H9 (cell line): ENCODE data around the gene GMNC. TPM values are rescaled to one million over a fixed set of nuclear protein-coding genes. Genes with fewer than 3 reads are reported as not detected.

Source experiments
- DNase-seq: peaks from one replicate; pipeline ENCODE4 v3.0.0-alpha.2; 2017
- H2AFZ ChIP-seq: one replicate; pipeline ENCODE4 v1.6.1; 2013; ENCODE audit warnings: mild to moderate bottlenecking, low read length, control low read depth, moderate library complexity
- H2AK5ac ChIP-seq: 2 replicates; pipeline ENCODE4 v1.6.1; 2013; ENCODE audit warnings: low read length, control low read depth, mixed read lengths; ENCODE audit not compliant: insufficient read length
- H2BK120ac ChIP-seq: one replicate; pipeline ENCODE4 v1.6.1; 2013; ENCODE audit warnings: low read depth, mild to moderate bottlenecking, low read length, control low read depth, inconsistent platforms; ENCODE audit not compliant: poor library complexity, severe bottlenecking
- H2BK12ac ChIP-seq: 2 replicates; pipeline ENCODE4 v1.6.1; 2013; ENCODE audit warnings: low read length, control low read depth, mixed read lengths, low read depth; ENCODE audit not compliant: insufficient read length
- H2BK15ac ChIP-seq: 2 replicates; pipeline ENCODE4 v1.6.1; 2013; ENCODE audit warnings: low read depth, low read length, control low read depth
- H2BK20ac ChIP-seq: one replicate; pipeline ENCODE4 v1.6.1; 2013; ENCODE audit warnings: low read depth, mild to moderate bottlenecking, low read length, control low read depth, inconsistent platforms; ENCODE audit not compliant: poor library complexity, severe bottlenecking
- H2BK5ac ChIP-seq: 2 replicates; pipeline ENCODE4 v1.6.1; 2013; ENCODE audit warnings: low read length, control low read depth, mixed read lengths; ENCODE audit not compliant: insufficient read length
- H3K14ac ChIP-seq: 2 replicates; pipeline ENCODE4 v1.6.1; 2013; ENCODE audit warnings: low read length, control low read depth; ENCODE audit not compliant: insufficient read depth
- H3K18ac ChIP-seq: 2 replicates; pipeline ENCODE4 v1.6.1; 2013; ENCODE audit warnings: low read depth, mild to moderate bottlenecking, mixed read lengths, low read length, control low read depth; ENCODE audit not compliant: insufficient read length
- H3K23ac ChIP-seq: 2 replicates; pipeline ENCODE4 v1.6.1; 2013; ENCODE audit warnings: low read length, control low read depth, mixed read lengths, low read depth; ENCODE audit not compliant: insufficient read length
- H3K23me2 ChIP-seq: 2 replicates; pipeline ENCODE4 v1.6.1; 2013; ENCODE audit warnings: low read depth, mild to moderate bottlenecking, mixed read lengths, low read length, control low read depth; ENCODE audit not compliant: insufficient read length, poor library complexity, severe bottlenecking
- H3K27ac ChIP-seq: 2 replicates; pipeline ENCODE4 v1.5.1; 2013; ENCODE audit warnings: low read length, control low read depth, mixed read lengths, low read depth; ENCODE audit not compliant: insufficient read length
- H3K27me3 ChIP-seq: 2 replicates; pipeline ENCODE4 v1.6.1; 2013; ENCODE audit warnings: low read length, control low read depth, inconsistent platforms; ENCODE audit not compliant: insufficient read depth
- H3K4ac ChIP-seq: 2 replicates; pipeline ENCODE4 v1.6.1; 2013; ENCODE audit warnings: low read depth, mild to moderate bottlenecking, control low read depth, inconsistent platforms, low read length, moderate library complexity
- H3K4me1 ChIP-seq: 2 replicates; pipeline ENCODE4 v1.6.1; 2013; ENCODE audit warnings: low read length, control low read depth, inconsistent platforms; ENCODE audit not compliant: insufficient read depth
- H3K4me2 ChIP-seq: 2 replicates; pipeline ENCODE4 v1.6.1; 2013; ENCODE audit warnings: low read length, control low read depth, mixed read lengths; ENCODE audit not compliant: insufficient read length, insufficient read depth
- H3K56ac ChIP-seq: 2 replicates; pipeline ENCODE4 v1.6.1; 2013; ENCODE audit warnings: low read depth, mild to moderate bottlenecking, mixed read lengths, low read length, control low read depth; ENCODE audit not compliant: insufficient read length
- H3K79me1 ChIP-seq: 2 replicates; pipeline ENCODE4 v1.6.1; 2013; ENCODE audit warnings: low read depth, mild to moderate bottlenecking, moderate library complexity, low read length, control low read depth, inconsistent platforms; ENCODE audit not compliant: insufficient read depth, poor library complexity, severe bottlenecking
- H3K79me2 ChIP-seq: 2 replicates; pipeline ENCODE4 v1.6.1; 2013; ENCODE audit warnings: low read length, control low read depth, inconsistent platforms; ENCODE audit not compliant: insufficient read depth
- H3K9ac ChIP-seq: 2 replicates; pipeline ENCODE4 v1.6.1; 2013; ENCODE audit warnings: low read length, control low read depth, mixed read lengths; ENCODE audit not compliant: insufficient read length; ENCODE audit errors: extremely low read depth
- H3K9me3 ChIP-seq: one replicate; pipeline ENCODE4 v1.6.1; 2013; ENCODE audit warnings: low read depth, low read length, inconsistent platforms; ENCODE audit not compliant: control insufficient read depth
- H3T11ph ChIP-seq: one replicate; pipeline ENCODE4 v1.6.1; 2013; ENCODE audit warnings: mild to moderate bottlenecking, low read length, control low read depth, inconsistent platforms
- H4K20me1 ChIP-seq: one replicate; pipeline ENCODE4 v1.6.1; 2013; ENCODE audit not compliant: control insufficient read depth, insufficient read length, insufficient read depth
- H4K5ac ChIP-seq: 2 replicates; pipeline ENCODE4 v1.6.1; 2013; ENCODE audit warnings: low read depth, mild to moderate bottlenecking, mixed read lengths, low read length, control low read depth; ENCODE audit not compliant: insufficient read length
- H4K8ac ChIP-seq: replicated peaks from 2 replicates; pipeline ENCODE4 v1.6.1; 2013; ENCODE audit warnings: low read length, control low read depth, mixed read lengths, low read depth; ENCODE audit not compliant: insufficient read length
- H4K91ac ChIP-seq: 2 replicates; pipeline ENCODE4 v1.6.1; 2013; ENCODE audit warnings: low read depth, mild to moderate bottlenecking, moderate library complexity, mixed read lengths, low read length, control low read depth; ENCODE audit not compliant: insufficient read length
- H3K27ac Mint-ChIP-seq, 3 experiments: 2 replicates in 2 of 3; 3 replicates in 1 of 3; pipeline ENCODE4 v1.8.0; 2020 to 2021; ENCODE audit warnings: mixed read lengths in 3 of 3, mild to moderate bottlenecking in 1 of 3, moderate library complexity in 1 of 3
- H3K27me3 Mint-ChIP-seq: 2 replicates; pipeline ENCODE4 v1.8.0; 2021; ENCODE audit warnings: low read depth, mild to moderate bottlenecking, moderate library complexity, mixed read lengths
- H3K36me3 Mint-ChIP-seq, 3 experiments: 2 replicates in 2 of 3; 3 replicates in 1 of 3; pipeline ENCODE4 v1.8.0; 2020 to 2021; ENCODE audit warnings: low read depth in 3 of 3, mixed read lengths in 3 of 3; ENCODE audit not compliant: insufficient read depth in 1 of 3
- H3K4me1 Mint-ChIP-seq, 2 experiments: 2 replicates each; pipeline ENCODE4 v1.8.0; 2020; ENCODE audit warnings: mixed read lengths in 2 of 2
- H3K4me3 Mint-ChIP-seq, 2 experiments: 2 replicates in 1 of 2; 3 replicates in 1 of 2; pipeline ENCODE4 v1.8.0; 2020 to 2021; ENCODE audit warnings: mild to moderate bottlenecking in 2 of 2, mixed read lengths in 2 of 2, moderate library complexity in 1 of 2
- H3K9me3 Mint-ChIP-seq, 2 experiments: 2 replicates in 1 of 2; 3 replicates in 1 of 2; pipeline ENCODE4 v1.8.0; 2020; ENCODE audit warnings: mild to moderate bottlenecking in 2 of 2, mixed read lengths in 2 of 2, moderate library complexity in 1 of 2
- WGBS: extraction: QIAGEN DNeasy Blood & Tissue Kit; methylation state at CpG from one replicate; pipeline ENCODE4 v1.1.7; 2013; ENCODE audit warnings: missing lambda C conversion rate, low lambda C conversion rate, mixed read lengths; ENCODE audit not compliant: insufficient read length; ENCODE audit errors: extremely low coverage; 5-methylcytosine and 5-hydroxymethylcytosine counted together
- total RNA-seq: library from RNA; stranded (reverse); gene quantifications from 2 replicates; pipeline ENCODE4 v1.2.1, GENCODE V29; 2021
- TF ChIP-seq, protein P1 (sequence below): fragments of 200-600 bp; sonication (generic); conservative IDR thresholded peaks from 3 replicates; pipeline ENCODE4 v1.8.0; 2021; ENCODE audit warnings: antibody characterized with exemption, mild to moderate bottlenecking

The GMNC gene
- total RNA-seq, 1 experiment from 2014 or later: not detected

DNA sequence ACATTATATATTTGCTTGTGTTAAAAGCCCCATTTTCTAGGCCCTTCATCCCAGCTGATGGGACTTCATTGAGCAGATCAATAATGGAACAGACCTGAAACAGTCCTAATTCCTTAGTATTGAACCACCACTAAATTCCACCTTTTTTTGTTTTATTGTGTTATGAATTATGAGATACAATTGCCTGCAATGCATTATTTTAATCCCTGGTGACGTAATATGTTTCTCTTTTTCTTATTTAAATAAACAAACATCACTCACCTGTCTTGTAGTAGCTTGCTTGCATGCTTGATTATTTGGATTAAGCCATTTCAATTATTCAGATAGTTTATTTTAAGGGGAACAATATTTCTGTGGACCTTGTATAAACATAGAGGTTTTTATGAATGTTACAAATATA is 40.7 kb upstream of the GMNC start:
- no peaks in the 10 kb centered on the region for H3K79me1 ChIP-seq
- no peak overlapping the region for H2BK20ac ChIP-seq
- DNase-seq: no peak
- no peak overlapping the region for H3K9ac ChIP-seq
- no peak overlapping the region for H3K4me2 ChIP-seq
- no peak overlapping the region for H3K27ac ChIP-seq
- peaks cover 26 to 36% of the 10 kb centered on the region in 2 experiments for H3K9me3 Mint-ChIP-seq
- H3K79me2 ChIP-seq: no peaks in the 10 kb centered on the region; the same call in 1 of the 2 replicates
- H2BK5ac ChIP-seq: no peak overlapping the region
- H3K9me3 ChIP-seq: no peaks in the 10 kb centered on the region
- no peak overlapping the region for H4K8ac ChIP-seq
- no peak overlapping the region for H3K4me3 Mint-ChIP-seq
- no peak overlapping the region for H3K56ac ChIP-seq
- H3K27me3 ChIP-seq: no peaks in the 10 kb centered on the region
- H3K23ac ChIP-seq: no peak overlapping the region
- no peak overlapping the region for H2BK120ac ChIP-seq
- no peak overlapping the region for H2AK5ac ChIP-seq
- TF ChIP-seq, protein P1, sequence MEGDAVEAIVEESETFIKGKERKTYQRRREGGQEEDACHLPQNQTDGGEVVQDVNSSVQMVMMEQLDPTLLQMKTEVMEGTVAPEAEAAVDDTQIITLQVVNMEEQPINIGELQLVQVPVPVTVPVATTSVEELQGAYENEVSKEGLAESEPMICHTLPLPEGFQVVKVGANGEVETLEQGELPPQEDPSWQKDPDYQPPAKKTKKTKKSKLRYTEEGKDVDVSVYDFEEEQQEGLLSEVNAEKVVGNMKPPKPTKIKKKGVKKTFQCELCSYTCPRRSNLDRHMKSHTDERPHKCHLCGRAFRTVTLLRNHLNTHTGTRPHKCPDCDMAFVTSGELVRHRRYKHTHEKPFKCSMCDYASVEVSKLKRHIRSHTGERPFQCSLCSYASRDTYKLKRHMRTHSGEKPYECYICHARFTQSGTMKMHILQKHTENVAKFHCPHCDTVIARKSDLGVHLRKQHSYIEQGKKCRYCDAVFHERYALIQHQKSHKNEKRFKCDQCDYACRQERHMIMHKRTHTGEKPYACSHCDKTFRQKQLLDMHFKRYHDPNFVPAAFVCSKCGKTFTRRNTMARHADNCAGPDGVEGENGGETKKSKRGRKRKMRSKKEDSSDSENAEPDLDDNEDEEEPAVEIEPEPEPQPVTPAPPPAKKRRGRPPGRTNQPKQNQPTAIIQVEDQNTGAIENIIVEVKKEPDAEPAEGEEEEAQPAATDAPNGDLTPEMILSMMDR: no peak
- H3K4me1 ChIP-seq: no peaks in the 10 kb centered on the region
- no peak overlapping the region for H4K5ac ChIP-seq
- no peak overlapping the region for H2BK15ac ChIP-seq
- no peak overlapping the region for H2AFZ ChIP-seq
- no peak overlapping the region for H3K18ac ChIP-seq
- H3K27ac Mint-ChIP-seq: no peak overlapping the region
- no peak overlapping the region for H3K14ac ChIP-seq
- H3K4ac ChIP-seq: no peak overlapping the region
- H2BK12ac ChIP-seq: no peak overlapping the region
- no peaks in the 10 kb centered on the region for H3K23me2 ChIP-seq
- no peaks in the 10 kb centered on the region for H4K20me1 ChIP-seq
- H3K4me1 Mint-ChIP-seq: no peaks in the 10 kb centered on the region
- peaks cover 6 to 31% (median 8%) of the 10 kb centered on the region in 3 experiments for H3K36me3 Mint-ChIP-seq
- H4K91ac ChIP-seq: no peak overlapping the region
- H3K27me3 Mint-ChIP-seq: no peaks in the 10 kb centered on the region
- WGBS: no CpG with 5 or more reads among the region's 1 CpG
- no peak overlapping the region for H3T11ph ChIP-seq
